ENCODE data around the gene MLLT3. TPM values are rescaled to one million over a fixed set of nuclear protein-coding genes. Genes with fewer than 3 reads are reported as not detected.

MLLT3 gene
- total RNA-seq, 4 donors from 2014 or later = 10.2 to 15.3 (median 14.5) TPM

- no peak for TF ChIP-seq POLR2A (IDR thresholded peaks at IDR 0.05)
- TF ChIP-seq, protein P1, sequence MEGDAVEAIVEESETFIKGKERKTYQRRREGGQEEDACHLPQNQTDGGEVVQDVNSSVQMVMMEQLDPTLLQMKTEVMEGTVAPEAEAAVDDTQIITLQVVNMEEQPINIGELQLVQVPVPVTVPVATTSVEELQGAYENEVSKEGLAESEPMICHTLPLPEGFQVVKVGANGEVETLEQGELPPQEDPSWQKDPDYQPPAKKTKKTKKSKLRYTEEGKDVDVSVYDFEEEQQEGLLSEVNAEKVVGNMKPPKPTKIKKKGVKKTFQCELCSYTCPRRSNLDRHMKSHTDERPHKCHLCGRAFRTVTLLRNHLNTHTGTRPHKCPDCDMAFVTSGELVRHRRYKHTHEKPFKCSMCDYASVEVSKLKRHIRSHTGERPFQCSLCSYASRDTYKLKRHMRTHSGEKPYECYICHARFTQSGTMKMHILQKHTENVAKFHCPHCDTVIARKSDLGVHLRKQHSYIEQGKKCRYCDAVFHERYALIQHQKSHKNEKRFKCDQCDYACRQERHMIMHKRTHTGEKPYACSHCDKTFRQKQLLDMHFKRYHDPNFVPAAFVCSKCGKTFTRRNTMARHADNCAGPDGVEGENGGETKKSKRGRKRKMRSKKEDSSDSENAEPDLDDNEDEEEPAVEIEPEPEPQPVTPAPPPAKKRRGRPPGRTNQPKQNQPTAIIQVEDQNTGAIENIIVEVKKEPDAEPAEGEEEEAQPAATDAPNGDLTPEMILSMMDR (IDR thresholded peaks at IDR 0.05) = no peak
- TF ChIP-seq EP300 (IDR thresholded peaks at IDR 0.05) = no peak
- Histone ChIP-seq H3K4me3 (no peak overlapping the region), H3K36me3 (peaks cover 0 to 13% (median 0%) of the 10 kb centered on the region in 3 donors), H3K27me3 (no peaks in the 10 kb centered on the region), H3K4me1 (no peaks in the 10 kb centered on the region), H3K9me3 (peaks cover 0 to 16% (median 0%) of the 10 kb centered on the region in 4 donors), H3K27ac (no peak overlapping the region)
- no peak for DNase-seq (ENCODE audit: low spot score in 2 of 2)
Measured at GRCh38 chr9:20538092-20538491, 84.2 kb downstream of the MLLT3 start.

DNA sequence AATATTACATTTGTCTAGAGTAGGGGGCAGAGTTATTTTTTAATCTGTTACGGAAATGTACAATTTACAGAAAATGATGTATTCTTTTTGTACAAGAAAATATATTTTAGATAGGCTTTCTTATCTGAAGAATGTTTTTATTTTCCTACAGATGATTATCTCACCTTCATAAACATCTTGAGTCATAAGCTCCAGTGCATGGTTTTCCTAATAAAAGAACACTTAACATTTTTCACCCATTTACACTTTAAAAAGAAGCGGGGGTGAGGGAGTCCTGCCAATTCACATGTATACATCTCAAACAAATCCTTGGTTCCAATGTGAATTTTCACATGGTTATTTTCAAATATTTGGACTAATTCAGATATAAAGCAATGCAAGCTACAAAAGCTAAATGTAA lies 85.0 kb downstream of the MLLT3 start:
- Histone ChIP-seq H3K27ac (no peak overlapping the region), H3K27me3 (no peaks in the 10 kb centered on the region), H3K4me1 (no peaks in the 10 kb centered on the region), H3K4me3 (no peak overlapping the region), H3K9me3 (peaks cover 0 to 16% (median 0%) of the 10 kb centered on the region in 4 donors), H3K36me3 (peaks cover 0 to 13% (median 0%) of the 10 kb centered on the region in 3 donors)
- TF ChIP-seq EP300 (IDR thresholded peaks at IDR 0.05) (no peak), POLR2A (IDR thresholded peaks at IDR 0.05) (no peak)
- TF ChIP-seq, protein P1 (IDR thresholded peaks at IDR 0.05) = no peak
- no peak for DNase-seq (ENCODE audit: low spot score in 2 of 2)
- WGBS, 2 donors = 62 to 64% methylated on average over 2 of the region's 2 CpGs

DNA sequence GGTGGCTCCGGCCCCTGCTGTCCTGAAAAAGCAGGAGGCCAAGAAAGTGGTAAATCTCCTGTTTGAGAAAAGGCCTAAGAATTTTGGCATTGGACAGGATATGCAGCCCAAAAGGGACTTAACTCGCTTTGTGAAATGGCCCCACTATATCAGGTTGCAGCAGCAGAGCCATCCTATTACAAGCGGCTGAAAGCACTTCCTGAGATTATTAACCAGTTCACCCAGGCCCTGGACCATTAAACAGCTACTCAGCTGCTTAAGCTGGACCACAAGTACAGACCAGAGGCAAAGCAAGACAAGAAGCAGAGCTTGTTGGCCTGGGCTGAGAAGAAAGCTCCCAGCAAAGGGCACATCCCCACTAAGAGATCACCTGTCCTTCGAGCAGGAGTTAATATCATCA lies 89.7 kb downstream of the MLLT3 start:
- Histone ChIP-seq H3K4me1 (no peaks in the 10 kb centered on the region), H3K36me3 (no peaks in the 10 kb centered on the region), H3K27me3 (no peaks in the 10 kb centered on the region), H3K9me3 (no peaks in the 10 kb centered on the region), H3K4me3 (no peak overlapping the region), H3K27ac (no peak overlapping the region)
- 83 to 88% methylated on average over 4 of the region's 4 CpGs for WGBS, 2 donors
- no peak for DNase-seq (ENCODE audit: low spot score in 2 of 2)
- no peak for TF ChIP-seq POLR2A (IDR thresholded peaks at IDR 0.05)
- TF ChIP-seq, protein P1 (IDR thresholded peaks at IDR 0.05) = no peak
- TF ChIP-seq EP300 (IDR thresholded peaks at IDR 0.05) = no peak

GRCh38 chr9:20529837-20530236 lies 92.5 kb downstream of the MLLT3 start:
- TF ChIP-seq POLR2A (IDR thresholded peaks at IDR 0.05) = no peak
- TF ChIP-seq, protein P1 (IDR thresholded peaks at IDR 0.05) = no peak
- no peak for TF ChIP-seq EP300 (IDR thresholded peaks at IDR 0.05)
- no peak overlapping the region for H3K4me3 ChIP-seq
- H3K27ac ChIP-seq = no peak overlapping the region
- 69% methylated on average over 2 of the region's 2 CpGs for WGBS, 2 donors
- H3K27me3 ChIP-seq = no peaks in the 10 kb centered on the region
- H3K36me3 ChIP-seq = no peaks in the 10 kb centered on the region
- DNase-seq (ENCODE audit: low spot score in 2 of 2) = no peak
- no peaks in the 10 kb centered on the region for H3K9me3 ChIP-seq
- H3K4me1 ChIP-seq = no peaks in the 10 kb centered on the region

DNA sequence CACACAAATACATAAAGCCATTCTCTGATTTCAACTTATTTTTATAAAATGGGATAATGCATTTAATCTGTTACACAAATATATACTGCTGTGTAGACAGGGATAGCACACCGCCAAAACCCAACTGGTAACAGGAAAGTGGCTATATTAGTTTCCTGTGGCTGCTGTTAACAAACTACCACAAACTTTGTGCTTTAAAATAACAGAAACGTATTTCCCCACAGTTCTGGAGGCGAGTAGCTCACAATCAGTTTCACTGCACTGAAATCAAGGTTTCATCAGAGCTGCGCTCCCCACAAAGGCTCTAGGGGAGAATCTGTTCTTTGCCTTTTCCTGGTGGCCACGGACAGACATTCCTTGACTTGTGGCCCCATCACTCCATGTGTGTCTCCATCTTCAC lies 94.0 kb downstream of the MLLT3 start:
- Histone ChIP-seq H3K9me3 (no peaks in the 10 kb centered on the region), H3K4me1 (no peaks in the 10 kb centered on the region), H3K4me3 (no peak overlapping the region), H3K27ac (no peak overlapping the region), H3K36me3 (no peaks in the 10 kb centered on the region), H3K27me3 (no peaks in the 10 kb centered on the region)
- TF ChIP-seq POLR2A (IDR thresholded peaks at IDR 0.05) (no peak), EP300 (IDR thresholded peaks at IDR 0.05) (no peak)
- TF ChIP-seq, protein P1 (IDR thresholded peaks at IDR 0.05) = no peak
- 91 to 94% methylated on average over 5 of the region's 5 CpGs for WGBS, 2 donors
- DNase-seq (ENCODE audit: low spot score in 2 of 2) = no peak
